Measurements from ENCODE around the gene RAD23B. TPM values are rescaled to one million over a fixed set of nuclear protein-coding genes. Genes with fewer than 3 reads are reported as not detected.

Gene RAD23B
- total RNA-seq, 1 donor = 157 TPM

- Histone ChIP-seq H3K79me2 (ENCODE audit: insufficient read depth, low read length) (no peaks in the 10 kb centered on the region), H3K9me3 (ENCODE audit: low read depth, low read length) (no peaks in the 10 kb centered on the region), H2AFZ (ENCODE audit: low read length) (no peak overlapping the region), H3K4me1 (ENCODE audit: insufficient read depth, low read length) (peaks cover 44% of the 10 kb centered on the region), H3K4me3 (ENCODE audit: insufficient read depth, low read length) (no peak overlapping the region), H3K27ac (ENCODE audit: low read depth, low read length) (no peak overlapping the region), H3K4me2 (ENCODE audit: insufficient read depth, low read length) (no peak overlapping the region), H4K20me1 (ENCODE audit: insufficient read depth, low read length) (no peaks in the 10 kb centered on the region), H3K27me3 (ENCODE audit: insufficient read depth, low read length) (no peaks in the 10 kb centered on the region), H3K36me3 (ENCODE audit: insufficient read depth, low read length) (no peaks in the 10 kb centered on the region)
- no peak for TF ChIP-seq CTCF (IDR thresholded peaks at IDR 0.05; ENCODE audit: extremely low read depth, low read depth, low read length)
- no peak for DNase-seq (ENCODE audit: insufficient read length, low spot score, missing footprints)
Measured at GRCh38 chr9:107276966-107277710, 5.9 kb upstream of the RAD23B start.

- H3K27ac ChIP-seq (ENCODE audit: low read depth, low read length) = no peak overlapping the region
- H3K4me1 ChIP-seq (ENCODE audit: insufficient read depth, low read length) = peaks cover 48% of the 10 kb centered on the region
- H3K36me3 ChIP-seq (ENCODE audit: insufficient read depth, low read length) = no peaks in the 10 kb centered on the region
Measured at GRCh38 chr9:107277801-107278200, 5.3 kb upstream of the RAD23B start.

GRCh38 chr9:107279086-107279485 is 4.0 kb upstream of the RAD23B start:
- H3K27me3 ChIP-seq (ENCODE audit: insufficient read depth, low read length) = no peaks in the 10 kb centered on the region
- DNase-seq (ENCODE audit: insufficient read length, low spot score, missing footprints) = no peak
- H3K79me2 ChIP-seq (ENCODE audit: insufficient read depth, low read length) = peaks cover 10% of the 10 kb centered on the region
- TF ChIP-seq CTCF (IDR thresholded peaks at IDR 0.05; ENCODE audit: extremely low read depth, low read depth, low read length) = no peak
- H3K4me2 ChIP-seq (ENCODE audit: insufficient read depth, low read length) = no peak overlapping the region
- H3K4me1 ChIP-seq (ENCODE audit: insufficient read depth, low read length) = peaks cover 43% of the 10 kb centered on the region
- H4K20me1 ChIP-seq (ENCODE audit: insufficient read depth, low read length) = peaks cover 2% of the 10 kb centered on the region
- no peak overlapping the region for H3K4me3 ChIP-seq (ENCODE audit: insufficient read depth, low read length)
- H3K27ac ChIP-seq (ENCODE audit: low read depth, low read length) = no peak overlapping the region
- no peaks in the 10 kb centered on the region for H3K36me3 ChIP-seq (ENCODE audit: insufficient read depth, low read length)
- H2AFZ ChIP-seq (ENCODE audit: low read length) = no peak overlapping the region
- no peaks in the 10 kb centered on the region for H3K9me3 ChIP-seq (ENCODE audit: low read depth, low read length)

More at GRCh38 chr9:107277801-107278200, 5.3 kb upstream of the RAD23B start:
- Histone ChIP-seq H3K4me3 (ENCODE audit: insufficient read depth, low read length) (no peak overlapping the region), H4K20me1 (ENCODE audit: insufficient read depth, low read length) (no peaks in the 10 kb centered on the region), H3K79me2 (ENCODE audit: insufficient read depth, low read length) (no peaks in the 10 kb centered on the region), H3K27me3 (ENCODE audit: insufficient read depth, low read length) (no peaks in the 10 kb centered on the region), H3K9me3 (ENCODE audit: low read depth, low read length) (no peaks in the 10 kb centered on the region), H2AFZ (ENCODE audit: low read length) (no peak overlapping the region), H3K4me2 (ENCODE audit: insufficient read depth, low read length) (no peak overlapping the region)
- TF ChIP-seq CTCF (IDR thresholded peaks at IDR 0.05; ENCODE audit: extremely low read depth, low read depth, low read length) = no peak
- DNase-seq (ENCODE audit: insufficient read length, low spot score, missing footprints) = no peak

- Histone ChIP-seq H3K27me3 (ENCODE audit: insufficient read depth, low read length) (no peaks in the 10 kb centered on the region), H3K4me2 (ENCODE audit: insufficient read depth, low read length) (no peak overlapping the region), H3K36me3 (ENCODE audit: insufficient read depth, low read length) (no peaks in the 10 kb centered on the region), H2AFZ (ENCODE audit: low read length) (no peak overlapping the region), H4K20me1 (ENCODE audit: insufficient read depth, low read length) (peaks cover 17% of the 10 kb centered on the region), H3K4me1 (ENCODE audit: insufficient read depth, low read length) (peaks cover 37% of the 10 kb centered on the region), H3K4me3 (ENCODE audit: insufficient read depth, low read length) (no peak overlapping the region), H3K79me2 (ENCODE audit: insufficient read depth, low read length) (peaks cover 25% of the 10 kb centered on the region), H3K27ac (ENCODE audit: low read depth, low read length) (peak overlapping the region; percentile 27), H3K9me3 (ENCODE audit: low read depth, low read length) (no peaks in the 10 kb centered on the region)
- no peak for TF ChIP-seq CTCF (IDR thresholded peaks at IDR 0.05; ENCODE audit: extremely low read depth, low read depth, low read length)
- no peak for DNase-seq (ENCODE audit: insufficient read length, low spot score, missing footprints)
Measured at GRCh38 chr9:107280543-107280942, 2.5 kb upstream of the RAD23B start.

All from osteoblast (primary cell).